K562 (cell line): ENCODE results near the gene ANKLE1.

Experiments used
- EGR1 ChIP-seq: fragments of 450-650 bp; conservative IDR thresholded peaks from 2 replicates; pipeline ENCODE4 v1.6.1; 2017; ENCODE audit warnings: mild to moderate bottlenecking
- FOXK2 ChIP-seq, 2 experiments: fragments of 450-650 bp; IDR thresholded peaks in 1 of 2; conservative IDR thresholded peaks in 1 of 2; 2 replicates each; pipeline ENCODE4 v1.6.1; 2016; ENCODE audit warnings: low read depth in 2 of 2, mild to moderate bottlenecking in 1 of 2
- NR3C1 ChIP-seq: sonication (generic); formaldehyde crosslinking; IDR thresholded peaks from 2 replicates; pipeline ENCODE4 v1.8.1; 2022; ENCODE audit warnings: missing genetic modification reagents
- POLR2AphosphoS5 ChIP-seq: IDR thresholded peaks from 2 replicates; pipeline ENCODE4 v1.6.1; 2011; ENCODE audit warnings: mild to moderate bottlenecking, low read depth, low read length, moderate library complexity; ENCODE audit not compliant: control insufficient read depth, insufficient read depth
- RNF219 ChIP-seq: fragments of 250-450 bp; sonication (Bioruptor Pico); IDR thresholded peaks from 2 replicates; pipeline ENCODE4 v1.5.0; 2022; ENCODE audit warnings: mild to moderate bottlenecking
- YY1 ChIP-seq, 3 experiments: IDR thresholded peaks; 2 replicates each; pipeline ENCODE4 v1.6.1; 2011; ENCODE audit warnings: low read length in 2 of 3, mild to moderate bottlenecking in 2 of 3, moderate library complexity in 2 of 3, borderline replicate concordance in 1 of 3, control low read depth in 1 of 3, low read depth in 1 of 3; ENCODE audit not compliant: insufficient read depth in 3 of 3, insufficient replicate concordance in 2 of 3, control insufficient read depth in 1 of 3, insufficient read length in 1 of 3; ENCODE audit errors: extremely low read depth in 1 of 3
- ZBTB33 ChIP-seq: sonication (generic); formaldehyde crosslinking; IDR thresholded peaks from 2 replicates; pipeline ENCODE4 v1.8.1; 2023; ENCODE audit warnings: mild to moderate bottlenecking, missing genetic modification reagents
- ZNF165 ChIP-seq: fragments of 250-450 bp; sonication (Bioruptor Pico); IDR thresholded peaks from 2 replicates; pipeline ENCODE4 v1.4.0; 2020; ENCODE audit warnings: borderline replicate concordance
- ZNF232 ChIP-seq: sonication (generic); formaldehyde crosslinking; IDR thresholded peaks from 2 replicates; pipeline ENCODE4 v1.8.0; 2022; ENCODE audit warnings: mild to moderate bottlenecking, missing genetic modification reagents

- TF ChIP-seq ZBTB33 (CRISPR knock-in tag) (no peak), NR3C1 (no peak), EGR1 (no peak), ZNF232 (CRISPR knock-in tag) (no peak), FOXK2 (conservative IDR thresholded peaks at IDR 0.05 in 1 of 2, IDR thresholded peaks at IDR 0.05 in 1 of 2; ENCODE audit: low read depth in 2 of 2) (no peak), YY1 (IDR thresholded peaks at IDR 0.05; ENCODE audit: borderline replicate concordance in 1 of 3, control insufficient read depth in 1 of 3, extremely low read depth in 1 of 3, insufficient read depth in 3 of 3, insufficient read length in 1 of 3, insufficient replicate concordance in 2 of 3, low read depth in 1 of 3, low read length in 2 of 3) (no peak), RNF219 (CRISPR knock-in tag) (no peak), POLR2AphosphoS5 (no peak), ZNF165 (CRISPR knock-in tag) (no peak)
These were observed 26.5 kb upstream of the ANKLE1 start for GRCh38 chr19:17255150-17255621.
